AG10803 (cell line): Measurements from ENCODE around the gene NDUFB4.
"Not testable (repeated sequence)": the region's sequence is repeated elsewhere in the genome, so short reads cannot be mapped to it uniquely, and the experiment has no call there.

ENCODE experiments used
- DNase-seq: peaks from one replicate; pipeline ENCODE4 v3.0.0; 2010; ENCODE audit warnings: low read depth
- H3K4me3 ChIP-seq: 2 replicates; pipeline ENCODE4 v1.5.1; 2011; ENCODE audit warnings: mild to moderate bottlenecking, low read length, control low read depth
- CTCF ChIP-seq: conservative IDR thresholded peaks from 2 replicates; pipeline ENCODE4 v1.5.1; 2011; ENCODE audit warnings: mild to moderate bottlenecking, low read length, control low read depth, inconsistent platforms

NDUFB4 gene

DNA sequence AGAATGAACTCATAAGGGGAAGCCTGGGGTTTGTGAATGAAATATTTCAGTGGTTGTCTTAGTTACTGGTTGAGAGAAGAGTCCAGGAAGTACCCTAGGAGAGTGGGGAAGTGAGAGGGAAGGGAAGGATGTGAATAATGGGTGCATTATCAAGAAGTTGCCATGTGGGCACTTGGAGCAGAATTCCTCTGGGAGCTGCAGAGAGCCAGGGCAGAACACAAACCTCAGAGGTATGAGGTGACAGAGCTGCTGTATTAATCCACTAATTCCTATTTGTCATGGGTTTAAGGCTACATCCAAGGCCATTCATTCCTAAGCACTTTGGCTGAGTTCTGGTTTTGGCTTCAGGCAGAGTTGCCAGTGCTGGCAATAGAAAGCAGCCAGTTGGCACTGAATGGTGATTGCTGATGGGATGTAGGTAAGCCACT is 29.0 kb downstream of the NDUFB4 start:
- H3K4me3 ChIP-seq, result no peak overlapping the region
- TF ChIP-seq CTCF, result no peak
- peak; percentile 17 for DNase-seq

DNA sequence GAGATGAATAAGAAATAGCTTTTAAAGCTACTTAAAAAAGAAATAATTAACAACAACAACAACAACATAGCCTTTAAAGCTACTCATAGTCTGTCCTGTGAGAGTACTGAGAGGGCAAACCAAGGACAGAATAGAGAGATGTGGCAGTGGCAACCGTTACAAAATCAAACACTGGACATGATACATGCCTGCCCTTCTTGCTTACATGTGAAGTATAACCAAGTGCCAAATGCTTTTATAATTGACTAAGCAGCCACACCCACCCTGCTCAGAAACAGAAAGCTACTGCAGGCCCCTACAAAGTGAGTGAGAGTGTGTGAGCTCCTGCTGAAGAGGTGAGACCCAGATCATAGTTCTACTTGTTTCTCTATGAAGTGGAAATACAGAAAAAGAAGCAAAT is 38.4 kb downstream of the NDUFB4 start:
- no peak for DNase-seq
- H3K4me3 ChIP-seq, result no peak overlapping the region
- no peak for TF ChIP-seq CTCF

- TF ChIP-seq CTCF, result no peak
- no peak for DNase-seq
- H3K4me3 ChIP-seq, result no peak overlapping the region
These were observed 40.8 kb downstream of the NDUFB4 start for GRCh38 chr3:120636795-120637401.

- peak; percentile 17 for DNase-seq
- no peak for TF ChIP-seq CTCF
- H3K4me3 ChIP-seq, result no peak overlapping the region
These were observed 41.9 kb downstream of the NDUFB4 start for GRCh38 chr3:120637851-120638559.

- not testable (repeated sequence) for H3K4me3 ChIP-seq, DNase-seq
These were observed 42.7 kb downstream of the NDUFB4 start for GRCh38 chr3:120638820-120639219.

GRCh38 chr3:120640231-120640630 is 44.1 kb downstream of the NDUFB4 start:
- TF ChIP-seq CTCF, result no peak
- no peak overlapping the region for H3K4me3 ChIP-seq
- DNase-seq, result no peak

DNA sequence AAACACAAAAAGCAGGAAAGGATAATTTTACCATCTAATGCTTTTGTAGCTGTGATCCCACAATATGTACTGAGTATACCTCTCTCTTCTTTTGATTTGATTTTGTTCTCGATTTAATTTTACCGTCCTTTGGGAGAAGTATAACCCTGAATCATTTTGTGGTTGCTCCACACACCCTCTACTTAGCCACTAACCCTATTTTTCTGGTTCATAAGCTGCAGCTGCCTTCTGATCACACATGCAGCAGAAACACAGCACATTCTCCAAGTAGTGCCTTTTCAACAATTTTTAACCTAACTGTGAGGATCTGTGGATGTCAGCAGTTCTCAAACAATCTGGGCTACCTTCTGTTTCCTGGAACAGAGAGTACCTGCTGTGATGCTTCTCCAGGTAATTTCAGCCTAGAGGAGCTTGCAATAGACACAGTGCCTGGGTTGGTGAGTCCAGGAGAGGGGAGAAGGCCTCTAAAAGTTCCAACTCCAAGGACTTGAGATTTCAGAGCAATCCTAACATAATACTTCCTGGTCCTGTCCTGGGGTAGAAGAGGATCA is 45.6 kb downstream of the NDUFB4 start:
- no peak for TF ChIP-seq CTCF
- H3K4me3 ChIP-seq, result no peak overlapping the region
- no peak for DNase-seq
